Heart left ventricle (tissue), 16 donors: ENCODE data around the gene DNAL1. TPM values are rescaled to one million over a fixed set of nuclear protein-coding genes. Genes with fewer than 3 reads are reported as not detected.
A peak's percentile ranks its signal among the peaks of the same experiment; 100 is the strongest.

ENCODE experiments used
- ATAC-seq, 4 donors: fragments of 200-7000 bp; cut with Tn5 transposase; one replicate each; pipeline ENCODE4 v1.9.1; 2020 to 2022; ENCODE audit warnings: moderate library complexity in 4 of 4, mild to moderate bottlenecking in 3 of 4, moderate number of reproducible peaks in 1 of 4
- DNase-seq, 5 donors: peaks; one replicate each; pipeline ENCODE4 v3.0.0-alpha.2; 2020
- H3K27ac ChIP-seq, 12 donors: fragments of 200-600 bp; sonication (generic) in 4 of 12; one replicate each; pipeline versions ENCODE4 v1.5.0 to v1.8.0; 2016 to 2022; ENCODE audit warnings: mild to moderate bottlenecking in 2 of 12
- H3K27me3 ChIP-seq, 9 donors: fragments of 200-600 bp; sonication (generic) in 2 of 9; one replicate each; pipeline versions ENCODE4 v1.5.1 to v1.8.0; 2016 to 2022; ENCODE audit warnings: mild to moderate bottlenecking in 3 of 9
- H3K36me3 ChIP-seq, 9 donors: fragments of 200-600 bp; sonication (generic) in 2 of 9; one replicate each; pipeline versions ENCODE4 v1.5.0 to v1.8.0; 2018 to 2022; ENCODE audit warnings: mild to moderate bottlenecking in 2 of 9
- H3K4me1 ChIP-seq, 12 donors: fragments of 200-600 bp; sonication (generic) in 4 of 12; one replicate each; pipeline versions ENCODE4 v1.5.0 to v1.8.0; 2016 to 2022; ENCODE audit warnings: mild to moderate bottlenecking in 3 of 12
- H3K4me3 ChIP-seq, 12 donors: fragments of 200-600 bp; sonication (generic) in 4 of 12; one replicate each; pipeline versions ENCODE4 v1.5.0 to v1.8.0; 2017 to 2022; ENCODE audit warnings: mild to moderate bottlenecking in 9 of 12, moderate library complexity in 4 of 12
- H3K9me3 ChIP-seq, 12 donors: fragments of 200-600 bp; sonication (generic) in 4 of 12; one replicate each; pipeline versions ENCODE4 v1.5.0 to v1.8.0; 2016 to 2022; ENCODE audit warnings: mild to moderate bottlenecking in 1 of 12
- POLR2A ChIP-seq, 2 donors: fragments of 450-650 bp; IDR thresholded peaks; one replicate each; pipeline ENCODE4 v1.6.1; 2017; ENCODE audit warnings: antibody characterized with exemption in 2 of 2, mild to moderate bottlenecking in 2 of 2, moderate library complexity in 2 of 2
- WGBS, 4 donors: extraction: QIAGEN DNeasy Blood & Tissue Kit in 2 of 4; methylation state at CpG; one replicate each; pipeline versions ENCODE4 v1.1.5 to v1.1.7; 2013 to 2018; 5-methylcytosine and 5-hydroxymethylcytosine counted together
- intact Hi-C, 10 donors: fragments of 100-400 bp; cut with DNase I; formaldehyde crosslinking; loops; one replicate each; pipeline versions ENCODE4 v1.11.1 to v1.14.2; 2022
- polyA plus RNA-seq, 2 donors: library from polyadenylated mRNA; stranded (reverse); fragments of 200-250 nt; gene quantifications; one replicate each; pipeline ENCODE4 v1.2.3, GENCODE V29; 2013
- total RNA-seq, 9 donors: library from RNA; depleted of rRNA in 2 of 9; stranded (reverse); fragments of >200 nt in 2 of 9; fragmentation: NEBNext Ultra II Directional in 3 of 9; extraction: Animal tissue kit (Norgen Biotek cat#: 25700) in 3 of 9; gene quantifications; one replicate each; pipeline versions ENCODE4 v1.1.0 to v1.2.4, GENCODE V29; 2016 to 2023
- TF ChIP-seq, protein P1 (sequence below), 12 donors: fragments of 200-600 bp; sonication (generic) in 4 of 12; IDR thresholded peaks; one replicate each; pipeline versions ENCODE4 v1.5.0 to v1.8.0; 2018 to 2022; ENCODE audit warnings: antibody characterized with exemption in 12 of 12, mild to moderate bottlenecking in 5 of 12
- donor health status: ischemic (EF 13 %, LVEDD 7.1; RV severe dilation, severe dysfunction).
- donor health status: healthy with polysubstance abuse.
- donor health status: DM: no; HTN: yes; CAD: no.
- donor health status: DM: no; HTN: no; CAD: no.
- donor health status: ischemic (EF 25% LVEDD 6.9; RV normal size, moderate dysfunction).
- donor health status: ischemic (EF 25% LVEDD 5.7; RV mildly dilated, moderate dysfunction).
- donor health status: healthy.
- donor health status: DM: yes; HTN: yes; CAD: no.
- donor health status: ischemic (EF 35%, LVEDD 5.7; RV mildly dilated, moderate dysfunction).
- donor health status: nonischemic (EF 11% LVEDD 7.7; RV severe dilation, severe dysfunction).
- donor health status: DM: yes; HTN: yes; CAD: no.
- donor health status: PGD.
- donor health status: ischemic (EF 29% LVEDD 5.4; RV normal size, mild dysfunction).
- donor health status: nonischemic (EF 23%, LVEDD 6.1; RV moderate dilation, normal function).

The DNAL1 gene
- total and polyA plus RNA-seq, 11 donors = 5.2 to 24.5 (median 13.3) TPM

DNA sequence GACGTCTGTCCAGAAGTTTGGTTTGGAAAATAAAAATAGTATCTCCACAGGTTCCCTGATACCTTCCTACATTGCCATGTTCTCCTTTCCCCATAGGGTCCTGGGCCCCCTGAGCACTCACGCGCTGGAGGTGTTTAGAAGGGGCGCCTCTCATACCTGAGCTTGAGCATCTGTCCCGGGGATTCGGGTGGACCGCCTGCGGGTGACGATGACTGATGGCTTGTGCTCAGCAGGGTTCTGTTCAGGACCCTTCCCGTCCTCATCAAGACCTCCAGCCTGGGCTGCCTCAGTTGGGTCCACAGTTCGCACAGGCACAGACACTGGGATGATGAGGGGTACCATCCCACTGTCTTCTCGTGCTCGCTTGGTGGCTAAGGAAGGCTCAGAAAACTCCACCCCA, 92.1 kb downstream of the DNAL1 start:
- intact Hi-C loops = no loop called here
- TF ChIP-seq, protein P1, sequence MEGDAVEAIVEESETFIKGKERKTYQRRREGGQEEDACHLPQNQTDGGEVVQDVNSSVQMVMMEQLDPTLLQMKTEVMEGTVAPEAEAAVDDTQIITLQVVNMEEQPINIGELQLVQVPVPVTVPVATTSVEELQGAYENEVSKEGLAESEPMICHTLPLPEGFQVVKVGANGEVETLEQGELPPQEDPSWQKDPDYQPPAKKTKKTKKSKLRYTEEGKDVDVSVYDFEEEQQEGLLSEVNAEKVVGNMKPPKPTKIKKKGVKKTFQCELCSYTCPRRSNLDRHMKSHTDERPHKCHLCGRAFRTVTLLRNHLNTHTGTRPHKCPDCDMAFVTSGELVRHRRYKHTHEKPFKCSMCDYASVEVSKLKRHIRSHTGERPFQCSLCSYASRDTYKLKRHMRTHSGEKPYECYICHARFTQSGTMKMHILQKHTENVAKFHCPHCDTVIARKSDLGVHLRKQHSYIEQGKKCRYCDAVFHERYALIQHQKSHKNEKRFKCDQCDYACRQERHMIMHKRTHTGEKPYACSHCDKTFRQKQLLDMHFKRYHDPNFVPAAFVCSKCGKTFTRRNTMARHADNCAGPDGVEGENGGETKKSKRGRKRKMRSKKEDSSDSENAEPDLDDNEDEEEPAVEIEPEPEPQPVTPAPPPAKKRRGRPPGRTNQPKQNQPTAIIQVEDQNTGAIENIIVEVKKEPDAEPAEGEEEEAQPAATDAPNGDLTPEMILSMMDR (IDR thresholded peaks at IDR 0.05) = no peak
- no peak for TF ChIP-seq POLR2A (IDR thresholded peaks at IDR 0.05)
- H3K36me3 ChIP-seq = peaks cover 0 to 81% (median 69%) of the 10 kb centered on the region in 9 donors
- peaks cover 24 to 46% (median 34%) of the 10 kb centered on the region in 12 donors for H3K4me1 ChIP-seq
- DNase-seq = peak in 1 of 5 donors; percentile 25
- no peak overlapping the region for H3K4me3 ChIP-seq
- 89 to 91% (median 90%) methylated on average over 13 of the region's 13 CpGs for WGBS, 4 donors
- ATAC-seq = no peak
- no peaks in the 10 kb centered on the region for H3K27me3 ChIP-seq
- H3K9me3 ChIP-seq = no peaks in the 10 kb centered on the region
- H3K27ac ChIP-seq = peak overlapping the region in 1 of 12 donors; percentile 36

DNA sequence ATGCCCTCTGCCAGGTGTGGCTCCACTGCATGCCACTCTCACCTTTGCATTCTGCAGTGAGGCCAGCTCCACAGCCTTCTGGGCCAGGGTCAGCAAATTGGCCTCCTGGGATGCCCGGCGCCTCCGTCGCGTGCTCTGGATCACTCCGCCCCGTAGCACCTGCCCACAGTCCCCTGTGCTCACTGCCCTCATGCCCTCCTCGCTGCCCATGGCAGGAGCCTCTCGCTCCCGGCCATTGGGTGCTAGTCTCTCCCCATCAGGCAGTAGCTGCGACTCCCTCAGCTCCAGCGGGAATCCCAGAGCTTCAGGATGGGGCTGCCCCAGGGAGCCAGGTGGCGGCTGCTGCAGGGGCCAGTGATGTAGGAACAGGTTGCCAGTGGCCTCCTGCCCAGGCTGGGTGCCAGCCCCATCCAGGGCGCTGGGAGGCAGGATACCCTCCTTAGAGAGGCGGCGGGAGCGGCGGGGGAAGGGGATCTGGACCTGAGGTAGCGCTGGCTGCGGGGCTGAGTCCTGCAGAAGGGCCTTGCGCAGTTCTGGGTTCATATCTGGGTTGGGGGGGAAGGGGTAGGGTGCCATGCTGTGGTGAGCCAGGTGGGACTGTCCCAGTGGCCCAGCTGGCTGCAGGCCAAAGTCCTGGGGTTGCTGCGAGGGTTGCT, 93.9 kb downstream of the DNAL1 start:
- Histone ChIP-seq H3K36me3 (peaks cover 0 to 67% (median 57%) of the 10 kb centered on the region in 9 donors), H3K9me3 (no peaks in the 10 kb centered on the region), H3K27ac (peak overlapping the region in 4 of 12 donors; percentile 70 to 100 (median 88)), H3K27me3 (no peaks in the 10 kb centered on the region), H3K4me3 (no peak overlapping the region), H3K4me1 (peaks cover 39 to 55% (median 52%) of the 10 kb centered on the region in 12 donors)
- 92 to 96% (median 94%) methylated on average over 20 to 22 of the region's 22 CpGs for WGBS, 4 donors
- intact Hi-C loops = no loop called here
- ATAC-seq (no peak), DNase-seq (peak in 1 of 5 donors; percentile 18)
- TF ChIP-seq, protein P1 (IDR thresholded peaks at IDR 0.05) = no peak
- no peak for TF ChIP-seq POLR2A (IDR thresholded peaks at IDR 0.05)

DNA sequence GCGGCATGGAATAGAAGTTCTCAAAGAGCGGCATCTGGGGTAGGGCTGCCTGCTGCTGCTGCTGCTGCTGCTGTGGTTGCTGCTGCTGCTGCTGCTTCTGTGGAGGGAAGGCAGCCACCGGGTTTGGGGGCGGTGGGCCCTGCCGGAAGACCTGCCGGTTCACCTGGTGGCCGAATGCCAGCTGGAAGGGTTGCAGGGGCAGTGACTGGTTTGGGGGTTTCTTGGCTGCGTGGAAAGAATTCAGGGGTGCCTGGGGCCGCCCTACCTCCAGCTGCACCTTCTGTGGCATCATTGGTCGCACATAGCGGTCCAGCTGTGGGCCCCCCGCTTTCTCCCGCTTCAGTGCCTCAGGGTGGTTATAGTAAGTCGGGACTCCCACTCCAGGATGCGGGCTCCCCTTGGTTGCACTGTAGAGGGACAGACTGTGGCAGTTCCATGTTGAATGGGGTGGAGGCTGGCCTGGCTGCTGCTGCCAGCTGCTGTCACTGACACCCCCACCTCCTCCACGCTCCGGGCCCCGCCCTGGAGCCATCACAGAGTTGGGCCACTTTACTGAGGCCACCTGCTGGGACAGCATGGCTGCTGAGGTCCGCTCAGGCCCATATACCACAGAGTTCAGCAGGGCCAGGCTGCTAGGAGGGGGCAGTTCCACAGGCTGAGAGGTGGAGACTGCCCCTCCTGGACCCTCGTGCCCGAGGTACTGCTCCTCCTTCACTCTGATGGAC, 94.5 kb downstream of the DNAL1 start:
- no peak overlapping the region for H3K4me3 ChIP-seq
- H3K4me1 ChIP-seq = peaks cover 44 to 62% (median 59%) of the 10 kb centered on the region in 12 donors
- DNase-seq (peak in 1 of 5 donors; percentile 30), ATAC-seq (no peak)
- 84 to 90% (median 86%) methylated on average over 12 to 21 of the region's 21 CpGs for WGBS, 4 donors
- peaks cover 0 to 61% (median 52%) of the 10 kb centered on the region in 9 donors for H3K36me3 ChIP-seq
- TF ChIP-seq, protein P1 (IDR thresholded peaks at IDR 0.05) = no peak
- no peak for TF ChIP-seq POLR2A (IDR thresholded peaks at IDR 0.05)
- no peaks in the 10 kb centered on the region for H3K27me3 ChIP-seq
- H3K9me3 ChIP-seq = no peaks in the 10 kb centered on the region
- intact Hi-C loops = no loop called here
- peak overlapping the region; percentile 61 to 100 (median 82) for H3K27ac ChIP-seq
